T-helper 1 cell treated with Interleukin-12 subunit alpha and Interleukin-12 subunit beta and Interleukin-4 antibody, amounts not matched to agents 30 μg/mL and 1 μg/mL, for 36 hours (primary cell): ENCODE results near the gene CDK5.
A peak's percentile ranks its signal among the peaks of the same experiment; 100 is the strongest.

ENCODE experiments used
- H3K27ac Mint-ChIP-seq: one replicate; pipeline ENCODE4 v1.8.0; 2021; ENCODE audit warnings: mild to moderate bottlenecking, mixed read lengths
- H3K27me3 Mint-ChIP-seq: one replicate; pipeline ENCODE4 v1.8.0; 2021; ENCODE audit warnings: low read depth, mixed read lengths
- H3K36me3 Mint-ChIP-seq: one replicate; pipeline ENCODE4 v1.8.0; 2021; ENCODE audit warnings: low read depth, mixed read lengths
- H3K4me1 Mint-ChIP-seq: one replicate; pipeline ENCODE4 v1.8.0; 2021; ENCODE audit warnings: low read depth, mixed read lengths
- H3K4me3 Mint-ChIP-seq: one replicate; pipeline ENCODE4 v1.8.0; 2021; ENCODE audit warnings: mild to moderate bottlenecking, moderate library complexity, mixed read lengths
- H3K9me3 Mint-ChIP-seq: one replicate; pipeline ENCODE4 v1.8.0; 2021; ENCODE audit warnings: mixed read lengths

Gene CDK5

GRCh38 chr7:151089893-151090730 lies 32.4 kb upstream of the CDK5 start:
- peaks cover 12% of the 10 kb centered on the region for H3K27me3 Mint-ChIP-seq
- H3K27ac Mint-ChIP-seq, result no peak overlapping the region
- peaks cover 23% of the 10 kb centered on the region for H3K4me1 Mint-ChIP-seq
- no peaks in the 10 kb centered on the region for H3K9me3 Mint-ChIP-seq
- no peaks in the 10 kb centered on the region for H3K36me3 Mint-ChIP-seq
- H3K4me3 Mint-ChIP-seq, result no peak overlapping the region

- Mint-ChIP-seq H3K4me1 (peaks cover 25% of the 10 kb centered on the region), H3K27me3 (peaks cover 21% of the 10 kb centered on the region), H3K9me3 (no peaks in the 10 kb centered on the region), H3K36me3 (no peaks in the 10 kb centered on the region), H3K4me3 (peak overlapping the region; percentile 65), H3K27ac (peak overlapping the region; percentile 43)
These were observed 31.4 kb upstream of the CDK5 start for GRCh38 chr7:151088856-151089699.

DNA sequence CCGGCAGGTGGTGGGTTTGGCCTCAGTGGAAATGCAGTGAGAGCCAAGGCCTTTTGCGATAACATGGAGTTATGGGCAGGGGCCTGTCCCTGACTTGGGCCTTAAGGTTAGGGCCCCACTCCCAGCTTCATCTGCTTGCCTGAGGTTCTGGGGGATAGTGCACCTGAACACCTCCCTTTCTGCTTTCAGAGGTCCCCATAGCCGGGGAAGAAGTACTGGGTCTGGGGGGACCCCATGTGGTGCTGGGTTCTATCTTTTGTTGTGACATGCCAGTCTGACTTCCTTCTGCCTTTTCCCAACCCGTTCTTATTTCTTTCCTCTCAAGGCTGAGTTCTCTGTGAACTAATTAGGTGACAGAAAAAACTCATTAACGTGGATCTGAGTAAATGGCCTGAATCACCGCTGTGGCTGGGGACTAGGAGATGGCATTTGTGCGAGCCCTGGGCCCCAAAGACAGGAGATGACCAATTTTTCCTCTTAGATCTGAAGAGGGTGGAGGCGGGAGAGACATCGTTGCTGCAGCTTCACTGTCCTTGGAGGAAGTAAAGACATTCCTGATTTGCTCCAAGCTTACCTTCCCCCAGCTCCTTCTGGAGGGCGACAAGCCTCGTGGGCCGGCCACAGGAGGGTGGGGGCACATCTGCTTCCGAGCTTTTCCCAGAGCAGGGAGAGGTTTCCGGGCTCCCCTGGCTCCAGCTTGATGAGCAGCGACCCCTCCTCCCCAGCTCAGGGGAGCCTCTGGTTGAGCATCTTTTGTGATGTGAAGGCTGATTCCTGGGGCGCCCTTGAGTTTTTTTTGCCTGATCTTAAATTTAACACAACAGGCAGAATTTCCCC lies 30.5 kb upstream of the CDK5 start:
- H3K27ac Mint-ChIP-seq, result no peak overlapping the region

DNA sequence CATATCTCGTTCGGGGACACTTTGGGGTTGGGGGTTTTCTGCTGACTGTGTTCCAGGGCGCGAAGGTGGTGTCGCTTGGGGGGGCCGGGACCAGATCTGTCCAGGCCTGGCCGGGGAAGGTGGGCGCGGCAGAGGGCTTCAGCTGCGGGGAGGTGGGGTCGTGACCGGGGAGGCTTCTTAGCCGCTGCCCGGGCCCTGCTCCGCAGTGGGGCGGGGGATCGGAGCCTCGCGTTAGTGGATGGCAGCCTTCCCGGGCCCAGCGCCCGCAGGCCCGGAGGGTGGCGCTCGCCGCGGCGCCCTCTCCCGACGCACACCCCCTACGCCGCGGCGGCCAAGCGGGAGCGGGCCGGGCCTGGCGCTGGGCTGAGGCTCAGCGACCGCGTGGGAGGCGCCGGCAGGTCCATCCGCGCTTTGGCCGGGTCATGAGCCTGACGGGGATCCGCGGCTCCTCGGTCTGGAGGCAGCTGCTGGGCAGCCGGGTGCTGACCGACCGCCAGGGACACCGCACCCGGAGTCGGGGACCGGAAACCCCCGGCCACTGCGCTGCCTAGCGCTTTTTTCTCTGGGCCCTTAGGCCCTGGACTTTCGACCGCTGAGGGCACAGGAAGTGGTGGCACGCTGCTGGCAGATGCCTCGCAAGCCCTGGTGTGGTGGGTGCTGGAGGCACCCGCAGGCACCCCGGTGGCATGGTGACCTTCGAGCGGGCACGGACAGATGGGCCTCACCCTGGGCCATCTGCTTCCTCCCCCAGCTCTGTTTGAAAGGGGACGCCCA lies 29.7 kb upstream of the CDK5 start:
- Mint-ChIP-seq H3K36me3 (peaks cover 3% of the 10 kb centered on the region), H3K4me3 (peak overlapping the region; percentile 92), H3K27ac (no peak overlapping the region), H3K27me3 (peaks cover 21% of the 10 kb centered on the region), H3K9me3 (no peaks in the 10 kb centered on the region), H3K4me1 (peaks cover 28% of the 10 kb centered on the region)

More for the DNA sequence above, 30.5 kb upstream of the CDK5 start:
- H3K4me3 Mint-ChIP-seq, result peak overlapping the region; percentile 57
- H3K27me3 Mint-ChIP-seq, result peaks cover 21% of the 10 kb centered on the region
- no peaks in the 10 kb centered on the region for H3K9me3 Mint-ChIP-seq
- H3K4me1 Mint-ChIP-seq, result peaks cover 25% of the 10 kb centered on the region
- H3K36me3 Mint-ChIP-seq, result no peaks in the 10 kb centered on the region

- peak overlapping the region; percentile 92 for H3K4me3 Mint-ChIP-seq
- no peaks in the 10 kb centered on the region for H3K9me3 Mint-ChIP-seq
- H3K27me3 Mint-ChIP-seq, result peaks cover 21% of the 10 kb centered on the region
- H3K36me3 Mint-ChIP-seq, result peaks cover 3% of the 10 kb centered on the region
- H3K4me1 Mint-ChIP-seq, result peaks cover 28% of the 10 kb centered on the region
- H3K27ac Mint-ChIP-seq, result peak overlapping the region; percentile 76
These were observed 29.1 kb upstream of the CDK5 start for GRCh38 chr7:151086802-151087244.

GRCh38 chr7:151085691-151086620 lies 28.3 kb upstream of the CDK5 start, which contains the start of gene AGAP3:
Gene AGAP3, plus strand, starts transcription at chr7:151086475. Its CDS starts 267 bp downstream, at chr7:151086742.
- Mint-ChIP-seq H3K4me3 (peak within 1 kb of the TSS; percentile 92), H3K9me3 (no peaks in the 10 kb centered on the region), H3K4me1 (peaks cover 28% of the 10 kb centered on the region), H3K27me3 (peaks cover 21% of the 10 kb centered on the region), H3K27ac (peak within 1 kb of the TSS; percentile 76), H3K36me3 (peaks cover 3% of the 10 kb centered on the region)

DNA sequence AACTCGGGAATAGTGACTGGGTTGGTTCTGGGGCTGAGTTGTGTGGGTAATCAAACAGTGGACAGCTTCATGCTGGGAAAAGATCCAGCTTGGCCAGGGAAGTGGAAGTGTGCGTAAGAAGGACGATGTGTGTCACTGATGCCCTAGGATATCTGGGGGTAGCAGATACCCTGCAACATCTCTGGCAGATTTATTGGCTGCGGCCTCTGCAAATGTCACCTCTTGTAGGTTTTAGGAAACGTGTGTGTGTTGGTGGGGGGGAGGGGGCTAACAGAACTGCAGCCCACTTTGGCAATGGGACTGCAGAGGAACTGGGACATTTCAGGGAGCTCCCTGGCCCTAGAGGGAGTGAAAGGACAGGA lies 27.6 kb upstream of the CDK5 start:
- Mint-ChIP-seq H3K4me1 (peaks cover 28% of the 10 kb centered on the region), H3K27ac (peak overlapping the region; percentile 49), H3K27me3 (peaks cover 21% of the 10 kb centered on the region), H3K4me3 (peak overlapping the region; percentile 81), H3K9me3 (no peaks in the 10 kb centered on the region), H3K36me3 (peaks cover 3% of the 10 kb centered on the region)

DNA sequence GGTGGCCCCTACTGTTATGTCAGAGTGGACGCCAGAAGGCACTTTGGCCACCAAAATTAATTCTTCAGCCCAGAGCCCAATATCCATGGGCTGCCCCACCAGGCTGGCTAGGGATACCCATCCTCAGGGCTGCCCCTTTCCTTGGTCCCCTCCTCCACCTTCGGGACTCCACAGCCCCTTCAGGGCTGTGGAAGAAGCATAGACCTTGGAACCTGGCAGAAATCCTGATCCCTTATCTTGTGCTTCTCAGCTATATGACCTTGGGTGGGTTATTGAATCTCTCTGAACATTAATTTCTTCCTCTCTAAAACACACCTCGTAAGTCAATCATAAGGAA lies 26.1 kb upstream of the CDK5 start:
- H3K27me3 Mint-ChIP-seq, result peaks cover 17% of the 10 kb centered on the region
- peak overlapping the region; percentile 45 for H3K27ac Mint-ChIP-seq
- H3K9me3 Mint-ChIP-seq, result no peaks in the 10 kb centered on the region
- peak overlapping the region; percentile 92 for H3K4me3 Mint-ChIP-seq
- H3K4me1 Mint-ChIP-seq, result peaks cover 28% of the 10 kb centered on the region
- peaks cover 7% of the 10 kb centered on the region for H3K36me3 Mint-ChIP-seq

GRCh38 chr7:151083071-151083823 lies 25.6 kb upstream of the CDK5 start, which contains the start of gene TMUB1:
Gene TMUB1, minus strand, starts transcription at chr7:151083493. Its CDS starts 930 bp downstream, at chr7:151082563.
- peak within 1 kb of the TSS; percentile 86 for H3K27ac Mint-ChIP-seq
- H3K4me3 Mint-ChIP-seq, result peak within 1 kb of the TSS; percentile 92
- peaks cover 16% of the 10 kb centered on the region for H3K27me3 Mint-ChIP-seq
- peaks cover 28% of the 10 kb centered on the region for H3K4me1 Mint-ChIP-seq
- no peaks in the 10 kb centered on the region for H3K9me3 Mint-ChIP-seq
- H3K36me3 Mint-ChIP-seq, result peaks cover 7% of the 10 kb centered on the region

- no peaks in the 10 kb centered on the region for H3K9me3 Mint-ChIP-seq
- H3K36me3 Mint-ChIP-seq, result peaks cover 7% of the 10 kb centered on the region
- peak overlapping the region; percentile 86 for H3K27ac Mint-ChIP-seq
- H3K4me3 Mint-ChIP-seq, result peak overlapping the region; percentile 92
- H3K27me3 Mint-ChIP-seq, result peaks cover 16% of the 10 kb centered on the region
- peaks cover 30% of the 10 kb centered on the region for H3K4me1 Mint-ChIP-seq
These were observed 24.7 kb upstream of the CDK5 start for GRCh38 chr7:151082141-151083070.
